GM19324 (cell line): Measurements from ENCODE around the gene TRPM8.

Source experiments
- ATAC-seq: cut with Tn5 transposase; IDR thresholded peaks from one replicate; pipeline ENCODE4 v1.9.1; 2021; ENCODE audit warnings: mild to moderate bottlenecking, moderate library complexity; ENCODE audit not compliant: unreplicated experiment, low FRiP score

TRPM8 gene

GRCh38 chr2:233996461-233996860 is 79.3 kb downstream of the TRPM8 start:
- no peak for ATAC-seq

DNA sequence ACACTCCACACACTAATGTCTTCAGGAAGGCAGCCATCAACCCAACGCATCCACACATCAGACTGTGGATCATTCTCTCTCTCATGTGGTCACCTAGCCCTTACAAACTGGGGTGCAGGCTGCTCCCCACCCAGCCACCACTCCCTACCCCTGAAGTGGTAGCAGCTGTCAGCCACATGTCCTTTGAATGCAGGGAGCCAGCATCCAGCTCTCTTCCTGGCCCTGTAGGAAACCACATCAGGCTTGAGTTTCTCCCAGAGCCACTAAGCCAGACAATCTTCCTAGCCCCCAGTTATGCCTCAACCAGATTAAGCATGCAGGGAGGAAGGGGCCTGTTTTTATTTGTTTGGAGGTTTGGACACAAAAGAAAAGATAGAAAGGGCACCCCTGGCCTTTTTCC is 80.5 kb downstream of the TRPM8 start:
- ATAC-seq = no peak

GRCh38 chr2:233999182-233999581 is 82.0 kb downstream of the TRPM8 start:
- no peak for ATAC-seq

DNA sequence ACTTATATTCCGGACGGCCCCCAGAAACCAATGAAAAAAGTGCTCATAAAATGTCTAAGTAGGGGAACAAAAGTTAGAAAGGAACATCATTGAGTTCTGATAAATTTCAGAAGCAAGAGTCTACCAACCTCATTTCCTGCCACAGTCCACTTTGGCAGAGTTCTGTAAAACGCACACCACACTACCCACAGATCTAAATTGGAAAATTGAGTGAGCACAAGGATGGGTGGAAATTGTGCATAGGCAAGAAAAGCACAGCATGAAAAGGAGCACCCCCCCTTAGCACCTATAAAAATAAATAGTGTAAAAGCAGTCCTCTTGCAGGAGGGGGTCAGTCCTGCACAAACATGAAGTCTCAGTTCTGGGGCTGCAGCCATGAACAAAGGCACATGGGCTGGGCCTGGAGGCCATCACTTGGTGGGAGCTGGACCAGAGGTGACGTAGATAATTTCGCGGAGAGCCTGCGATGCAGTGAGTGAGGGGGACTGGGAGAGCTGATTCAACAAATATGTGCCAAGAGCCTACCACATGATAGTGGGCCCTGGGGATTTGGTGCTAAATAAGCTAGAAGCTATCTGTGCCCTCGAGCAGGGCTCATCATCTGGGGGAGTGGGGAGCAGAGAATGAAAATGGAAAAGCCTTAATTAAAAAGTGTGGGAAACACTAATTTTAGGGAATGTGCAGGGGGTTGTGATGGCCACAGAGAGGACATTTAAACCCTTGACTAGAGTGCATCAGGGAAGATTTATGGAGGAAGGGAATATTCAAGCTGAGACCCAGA is 84.4 kb downstream of the TRPM8 start:
- ATAC-seq = no peak

DNA sequence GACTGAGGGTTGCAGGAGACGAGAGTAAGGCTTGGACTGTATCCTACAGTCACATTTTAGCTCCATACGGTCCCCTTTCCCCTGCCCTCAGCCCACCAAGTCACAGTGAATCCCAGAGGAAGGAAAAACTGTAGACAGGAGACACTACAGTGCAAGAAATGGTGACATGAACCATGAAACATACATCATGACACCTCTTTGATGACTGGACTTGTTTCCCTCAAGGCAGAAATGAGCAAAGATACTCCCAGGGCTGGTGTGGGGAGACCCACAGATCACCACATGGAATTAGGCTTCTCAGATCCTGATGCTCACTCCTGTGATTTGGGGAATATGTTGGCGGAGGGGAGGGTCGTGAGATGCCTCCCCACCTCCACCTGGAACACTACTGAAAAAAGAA is 85.1 kb downstream of the TRPM8 start:
- no peak for ATAC-seq

DNA sequence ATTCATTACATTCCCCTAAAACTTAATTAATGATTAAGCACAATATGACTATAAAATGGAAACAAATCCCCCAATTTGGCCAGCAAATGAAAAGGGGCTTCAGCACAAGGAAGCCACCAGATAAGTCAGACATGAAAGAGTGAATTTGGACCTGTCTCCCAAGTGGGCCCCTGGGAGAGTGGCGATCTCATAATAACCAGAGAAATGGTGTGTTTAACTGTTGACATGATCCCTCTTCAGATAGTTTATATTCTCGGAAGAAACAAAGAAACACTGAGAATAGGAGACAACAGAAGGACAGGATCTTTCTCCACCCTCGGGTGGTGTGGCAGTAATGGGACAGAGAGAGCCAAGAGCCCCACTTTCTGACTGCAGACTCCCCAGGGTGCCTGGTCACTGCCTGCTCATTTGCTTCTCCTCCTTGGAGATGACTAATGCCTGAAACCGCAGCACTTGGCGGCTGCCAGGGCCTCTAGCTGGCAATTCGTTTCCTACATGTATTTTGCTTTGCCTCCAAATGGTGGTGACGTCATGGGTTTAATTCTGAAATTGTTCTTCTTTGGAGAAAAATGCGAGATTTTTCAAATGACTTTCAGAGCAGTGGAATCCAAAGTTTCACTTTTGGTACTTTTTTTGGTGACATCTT is 86.9 kb downstream of the TRPM8 start:
- no peak for ATAC-seq

- no peak for ATAC-seq
These were observed 88.0 kb downstream of the TRPM8 start for GRCh38 chr2:234005126-234005525.

- ATAC-seq = no peak
These were observed 89.3 kb downstream of the TRPM8 start for GRCh38 chr2:234006501-234006900.

DNA sequence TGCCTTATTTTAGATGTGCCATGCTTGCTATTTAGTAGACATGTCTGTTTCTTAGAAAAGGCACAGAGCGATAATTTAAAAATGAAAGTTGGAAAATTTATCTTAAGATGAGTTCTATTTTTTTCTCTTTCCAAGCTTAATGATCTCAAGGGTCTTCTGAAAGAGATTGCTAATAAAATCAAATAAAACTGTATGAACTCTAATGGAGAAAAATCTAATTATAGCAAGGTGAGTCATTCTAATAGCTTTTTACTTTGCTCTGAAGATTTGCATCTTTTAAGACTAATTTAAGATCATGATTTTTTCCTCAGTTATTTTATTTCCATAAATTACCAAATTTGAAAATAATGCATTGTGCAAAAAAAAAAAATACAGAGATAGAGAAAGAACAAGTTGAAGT is 97.3 kb downstream of the TRPM8 start:
- ATAC-seq = no peak

DNA sequence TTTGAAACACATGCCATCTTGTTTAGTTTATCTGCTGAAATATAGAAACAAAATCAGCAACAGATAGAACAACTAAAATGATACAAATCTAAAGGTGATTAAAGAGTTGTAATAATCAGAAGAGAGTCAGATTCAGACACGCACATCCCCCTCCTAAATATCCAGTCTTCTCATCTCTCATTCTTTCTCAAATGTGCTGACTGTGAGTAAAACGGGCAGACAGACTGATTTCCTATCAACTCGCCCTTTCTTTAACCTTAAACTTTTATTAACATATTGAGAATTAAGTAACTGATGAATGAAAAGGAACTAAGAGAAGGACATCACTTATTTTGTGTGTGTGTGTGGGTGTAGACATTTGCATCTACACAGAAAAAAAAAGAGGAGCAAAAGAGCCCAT is 98.7 kb downstream of the TRPM8 start:
- ATAC-seq = no peak

GRCh38 chr2:234019896-234020295 is 102.7 kb downstream of the TRPM8 start:
- no peak for ATAC-seq

DNA sequence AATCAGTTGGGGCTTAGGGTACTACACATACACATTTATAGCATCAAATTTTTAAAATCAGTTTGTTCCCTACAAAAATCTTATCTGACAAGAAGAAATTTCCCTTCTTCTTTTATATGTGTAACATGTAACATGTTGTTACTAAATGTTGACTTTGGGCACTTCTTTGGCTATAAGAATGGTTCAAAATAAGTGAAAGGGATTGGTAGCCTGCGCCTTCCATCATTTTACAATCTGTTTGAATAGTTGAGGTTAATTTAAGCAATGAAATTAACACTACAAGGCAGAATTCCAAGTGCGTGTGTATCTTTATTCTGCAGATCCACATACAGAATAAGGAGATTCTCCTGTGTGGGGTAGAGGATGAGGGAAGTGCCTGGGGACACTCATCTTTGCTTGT is 103.2 kb downstream of the TRPM8 start:
- ATAC-seq = no peak

- ATAC-seq = no peak
These were observed 105.3 kb downstream of the TRPM8 start for GRCh38 chr2:234022424-234022823.

GRCh38 chr2:234024304-234024703 is 107.1 kb downstream of the TRPM8 start:
- ATAC-seq = no peak

- peak; percentile 67 for ATAC-seq
These were observed 108.3 kb downstream of the TRPM8 start for GRCh38 chr2:234025466-234025865.

GRCh38 chr2:234025891-234026401 is 108.8 kb downstream of the TRPM8 start:
- ATAC-seq = no peak

DNA sequence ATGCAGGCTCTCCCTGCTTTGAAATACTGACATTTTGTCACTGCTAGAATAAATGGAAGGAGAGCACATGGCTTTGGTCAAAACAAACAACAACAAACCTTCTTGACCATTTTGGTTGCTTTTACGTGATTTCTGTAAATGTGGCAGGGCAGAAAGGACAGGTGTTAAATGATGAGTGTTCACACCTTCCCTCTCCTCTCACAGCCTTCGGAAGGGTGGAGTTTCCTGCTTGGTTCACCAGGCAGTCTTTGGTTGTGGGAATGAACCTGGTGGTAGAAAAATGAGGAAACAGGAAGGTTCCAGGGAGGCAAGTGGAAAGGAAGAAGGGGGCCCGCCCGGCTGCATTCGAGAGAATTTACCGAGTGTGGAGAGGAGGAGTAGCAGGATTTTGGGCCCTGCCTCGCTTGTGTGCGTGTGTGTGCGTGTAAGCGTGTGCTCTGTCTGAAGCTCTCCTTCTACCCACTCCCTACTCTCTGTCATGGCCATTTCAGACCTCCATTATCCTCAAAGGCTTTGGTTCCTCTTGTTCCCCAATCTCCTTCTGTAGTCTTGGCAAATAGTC is 109.6 kb downstream of the TRPM8 start:
- no peak for ATAC-seq

DNA sequence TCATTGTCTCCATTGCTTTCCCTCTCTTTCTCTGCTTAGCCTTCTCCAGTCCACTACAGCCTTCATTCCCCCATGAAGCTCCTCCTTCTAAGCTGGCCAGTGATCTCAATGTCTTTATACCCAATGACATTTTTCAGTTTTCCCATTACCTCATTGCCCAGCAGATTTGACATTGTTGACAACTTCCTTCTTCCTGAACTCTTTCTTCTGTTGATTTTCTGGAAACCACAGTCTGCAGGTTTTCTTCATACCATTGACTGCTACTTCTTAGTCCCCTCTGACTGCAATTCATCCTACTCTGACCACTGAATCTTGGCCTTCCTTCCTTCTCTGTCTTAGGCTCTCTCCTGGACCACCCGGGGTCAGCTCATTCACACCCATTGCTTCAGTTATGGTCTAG is 110.5 kb downstream of the TRPM8 start:
- no peak for ATAC-seq

GRCh38 chr2:234029150-234029733 is 112.1 kb downstream of the TRPM8 start:
- ATAC-seq = no peak

DNA sequence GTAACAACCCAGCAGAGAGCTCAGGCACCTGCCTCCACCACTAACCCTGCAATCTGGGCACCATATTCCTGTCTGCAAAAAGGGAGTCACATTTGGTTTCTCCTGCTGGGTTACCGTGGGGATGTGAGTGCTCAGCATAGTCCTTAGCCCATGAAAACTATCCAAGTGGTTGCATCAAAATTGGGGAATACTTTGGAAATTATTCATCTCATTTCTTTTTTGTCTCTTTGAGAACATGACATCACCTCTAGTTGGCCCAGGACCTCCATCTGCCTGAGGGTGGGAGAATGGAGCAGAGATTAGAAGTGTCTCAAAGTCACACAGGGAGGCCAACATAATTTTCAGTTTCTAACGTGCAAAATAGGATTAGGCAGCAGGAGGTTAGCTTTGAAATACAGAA is 114.0 kb downstream of the TRPM8 start:
- no peak for ATAC-seq

DNA sequence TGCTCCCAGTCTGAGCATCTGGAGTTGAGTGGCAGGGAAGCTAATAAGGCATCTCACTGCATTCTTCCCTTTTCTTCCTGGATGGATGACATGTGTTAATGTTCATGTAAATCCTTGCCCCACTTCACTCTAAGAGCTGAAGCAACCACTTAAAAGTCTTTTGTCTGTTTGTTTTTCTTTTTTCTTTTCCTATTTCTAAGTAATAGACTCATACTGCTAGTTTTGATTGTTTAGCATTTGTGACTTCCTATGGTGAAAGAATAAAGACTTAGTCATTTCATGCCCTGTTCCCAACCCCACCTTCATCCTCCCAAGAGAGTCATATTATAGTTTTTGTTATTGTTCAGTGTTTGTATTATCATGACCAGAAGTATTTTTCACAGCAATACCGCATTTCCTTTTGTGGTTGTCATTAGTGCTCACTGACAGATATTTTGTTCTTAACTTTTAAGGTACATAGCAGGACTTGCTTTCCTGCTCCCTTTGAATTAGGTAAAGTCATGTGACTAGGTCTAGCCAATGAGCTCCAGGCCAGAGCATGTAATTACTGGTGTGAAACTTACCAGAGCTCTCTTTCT is 115.2 kb downstream of the TRPM8 start:
- no peak for ATAC-seq
